NCI-H2107 treated with DMSO at 0.1 percent for 48 hours (cell line): Measurements from ENCODE around the gene KRTAP4-11.
"Not testable (repeated sequence)": the region's sequence is repeated elsewhere in the genome, so short reads cannot be mapped to it uniquely, and the experiment has no call there.

Experiments used
- DNase-seq: peaks from one replicate; lab custom pipeline; 2025; ENCODE audit not compliant: unreplicated experiment; lab: John Stamatoyannopoulos, UW

The KRTAP4-11 gene

DNA sequence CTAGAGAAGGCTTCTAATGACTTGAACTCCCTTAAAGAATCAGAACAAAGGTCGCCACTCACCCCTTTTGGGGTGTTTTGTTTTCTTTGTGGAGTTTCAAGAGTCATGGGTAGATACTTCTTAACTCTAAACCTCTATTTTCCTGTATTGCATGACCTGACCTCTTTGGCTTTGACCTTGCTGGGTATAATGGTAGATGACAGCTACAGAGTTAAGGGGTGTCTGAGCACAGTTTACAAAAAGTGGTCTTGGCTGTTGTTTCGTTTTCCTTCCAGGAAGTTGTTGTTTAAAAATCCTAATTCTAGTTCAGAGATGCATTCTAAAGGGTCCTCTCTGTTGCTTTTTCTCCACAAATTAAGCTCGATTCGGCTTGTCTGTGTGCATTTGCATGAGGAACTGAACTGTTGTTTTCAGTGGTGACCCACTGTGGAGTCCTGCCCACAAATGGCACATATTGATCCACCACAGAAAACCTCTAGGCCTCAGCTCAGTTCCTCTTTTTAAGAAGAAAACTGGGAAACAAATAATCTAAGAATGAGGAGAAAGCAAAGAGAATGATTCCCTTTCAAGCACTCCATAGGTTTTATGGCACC is 29.3 kb downstream of the KRTAP4-11 start:
- DNase-seq = not testable (repeated sequence)

DNA sequence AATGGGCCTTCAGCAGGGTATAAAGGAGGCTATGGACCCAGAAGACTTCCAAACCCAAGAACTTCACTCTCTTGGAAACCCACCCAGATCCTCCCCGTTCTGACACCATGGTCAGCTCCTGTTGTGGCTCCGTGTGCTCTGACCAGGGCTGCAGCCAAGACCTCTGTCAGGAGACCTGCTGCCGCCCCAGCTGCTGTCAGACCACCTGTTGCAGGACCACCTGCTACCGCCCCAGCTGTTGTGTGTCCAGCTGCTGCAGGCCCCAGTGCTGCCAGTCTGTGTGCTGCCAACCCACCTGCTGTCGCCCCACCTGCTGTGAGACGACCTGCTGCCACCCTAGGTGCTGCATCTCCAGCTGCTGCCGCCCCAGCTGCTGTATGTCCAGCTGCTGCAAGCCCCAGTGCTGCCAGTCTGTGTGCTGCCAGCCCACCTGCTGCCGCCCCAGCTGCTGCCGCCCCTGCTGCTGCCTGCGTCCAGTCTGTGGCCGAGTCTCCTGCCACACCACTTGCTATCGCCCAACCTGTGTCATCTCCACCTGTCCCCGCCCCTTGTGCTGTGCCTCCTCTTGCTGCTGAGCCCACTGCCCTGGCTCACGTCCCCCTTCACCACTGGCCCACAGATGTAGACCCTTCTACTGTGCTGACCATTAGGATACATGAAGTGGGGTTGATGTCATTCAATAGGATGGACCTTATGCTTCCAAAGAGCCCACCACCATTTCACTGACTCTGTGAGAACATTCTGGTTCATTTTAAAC is 33.9 kb downstream of the KRTAP4-11 start, which contains the start of gene KRTAP4-7:
Gene KRTAP4-7, plus strand, starts transcription at position 51 of the 757 bp plus-strand sequence. Its CDS starts 57 bp downstream, at position 108.
- DNase-seq = not testable (repeated sequence)

DNA sequence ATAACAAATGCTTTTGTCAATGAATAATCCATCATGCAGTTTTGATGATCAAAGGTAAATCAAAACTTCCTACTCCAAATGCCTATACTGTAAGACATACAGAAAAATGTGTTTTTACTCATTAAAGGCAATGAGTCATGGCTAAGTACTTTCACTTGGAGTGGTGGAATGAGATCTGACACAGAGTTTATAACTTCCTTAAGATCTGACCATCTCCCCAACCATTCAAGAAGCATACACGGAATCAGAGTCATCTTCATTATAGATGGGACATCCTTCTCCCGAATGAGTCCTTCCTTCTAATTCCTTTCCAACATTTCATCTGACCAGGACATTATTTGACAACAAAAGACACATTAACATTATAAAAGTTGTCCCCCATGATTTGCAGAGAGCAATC is 34.7 kb downstream of the KRTAP4-11 start:
- not testable (repeated sequence) for DNase-seq

DNA sequence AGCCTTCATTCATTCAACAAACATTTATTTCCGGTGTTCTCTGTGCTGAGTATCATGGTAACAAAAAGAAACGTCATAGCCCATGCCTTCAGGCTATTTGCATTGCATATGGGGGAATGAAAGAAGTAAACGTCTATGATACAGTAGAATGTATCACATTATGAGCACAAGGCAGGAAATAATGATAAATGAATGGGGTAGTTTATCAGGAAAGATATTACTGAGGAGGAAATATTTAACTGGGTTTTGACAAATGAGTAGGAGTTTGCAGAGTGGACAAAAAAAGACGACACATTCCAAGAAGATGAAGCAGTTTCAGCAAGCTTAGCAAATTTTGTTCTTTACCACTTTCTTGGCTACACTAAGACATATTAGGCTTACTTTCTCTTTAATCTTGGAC is 35.5 kb downstream of the KRTAP4-11 start:
- DNase-seq = no peak

GRCh38 chr17:41076788-41077187 is 41.4 kb downstream of the KRTAP4-11 start:
- DNase-seq = no peak

GRCh38 chr17:41073676-41074075 is 44.5 kb downstream of the KRTAP4-11 start:
- DNase-seq = no peak

- no peak for DNase-seq
These were observed 46.4 kb downstream of the KRTAP4-11 start for GRCh38 chr17:41071606-41072360.

GRCh38 chr17:41069031-41069430 is 49.1 kb downstream of the KRTAP4-11 start:
- no peak for DNase-seq

DNA sequence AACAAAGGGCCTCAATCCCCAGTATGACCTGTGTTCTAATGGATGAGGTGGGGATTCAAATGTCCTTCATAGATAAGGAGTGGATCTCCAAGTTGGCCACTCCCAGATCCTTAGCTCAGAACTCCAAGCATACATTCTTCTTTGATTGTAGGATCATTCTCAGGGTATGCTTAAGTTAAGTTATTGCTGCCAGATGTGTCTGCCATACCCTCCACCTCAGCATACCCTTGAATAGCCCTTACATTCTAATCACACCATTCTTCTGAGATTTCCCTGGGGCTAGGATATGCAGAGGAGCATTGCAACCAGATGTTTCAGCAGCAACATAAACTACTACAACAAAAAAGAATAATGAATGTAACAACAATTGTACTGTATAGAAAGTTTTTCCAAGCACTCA is 50.9 kb downstream of the KRTAP4-11 start:
- DNase-seq = no peak
